Stimulated activated CD8-positive, alpha-beta memory T cell treated with anti-CD3 and anti-CD28 coated beads, Interleukin-7, amount 100 ng/mL, for 1 hour (primary cell): ENCODE data around the gene CDR2L.

Experiments used
- DNase-seq, 2 donors: peaks; one replicate each; pipeline ENCODE4 v3.0.0-alpha.2; 2020; ENCODE audit warnings: low read depth in 2 of 2

CDR2L gene

GRCh38 chr17:74987418-74987908 lies at the start of gene CDR2L:
TSS of gene CDR2L (plus strand) at chr17:74987632. CDS start at chr17:74988044, 412 bp downstream.
- peak; percentile 85 to 90 for DNase-seq

- no peak for DNase-seq
Measured at GRCh38 chr17:74938194-74938950, 49.1 kb upstream of the CDR2L start.

GRCh38 chr17:74939534-74939933 lies 47.9 kb upstream of the CDR2L start:
- DNase-seq: no peak

DNA sequence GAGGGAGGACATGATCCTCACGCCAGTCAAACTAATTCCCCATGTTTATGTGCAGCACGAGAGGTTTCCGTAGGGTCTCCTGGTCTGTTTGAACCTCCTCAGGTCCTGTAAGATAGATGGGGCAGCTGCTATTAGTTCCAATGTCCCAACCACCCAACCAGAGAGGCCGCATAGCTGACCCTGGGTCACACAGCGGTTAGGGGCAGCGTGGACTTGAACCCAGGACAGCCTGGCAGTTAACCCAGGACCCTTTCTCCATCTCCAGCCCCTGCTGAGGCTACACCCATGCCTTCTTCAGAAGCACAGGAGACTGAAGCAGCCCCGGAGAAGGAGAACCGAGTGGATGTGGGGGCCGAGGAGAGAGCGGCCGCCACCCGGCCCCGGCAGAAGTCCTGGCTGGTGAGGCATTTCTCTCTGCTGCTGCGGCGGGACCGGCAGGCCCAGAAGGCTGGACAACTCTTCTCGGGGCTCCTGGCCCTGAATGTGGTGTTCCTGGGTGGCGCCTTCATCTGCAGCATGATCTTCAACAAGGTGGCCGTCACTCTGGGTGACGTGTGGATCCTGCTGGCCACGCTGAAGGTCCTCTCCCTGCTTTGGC lies 46.2 kb upstream of the CDR2L start:
- no peak for DNase-seq

GRCh38 chr17:74943808-74944522 lies 43.5 kb upstream of the CDR2L start:
- no peak for DNase-seq

DNA sequence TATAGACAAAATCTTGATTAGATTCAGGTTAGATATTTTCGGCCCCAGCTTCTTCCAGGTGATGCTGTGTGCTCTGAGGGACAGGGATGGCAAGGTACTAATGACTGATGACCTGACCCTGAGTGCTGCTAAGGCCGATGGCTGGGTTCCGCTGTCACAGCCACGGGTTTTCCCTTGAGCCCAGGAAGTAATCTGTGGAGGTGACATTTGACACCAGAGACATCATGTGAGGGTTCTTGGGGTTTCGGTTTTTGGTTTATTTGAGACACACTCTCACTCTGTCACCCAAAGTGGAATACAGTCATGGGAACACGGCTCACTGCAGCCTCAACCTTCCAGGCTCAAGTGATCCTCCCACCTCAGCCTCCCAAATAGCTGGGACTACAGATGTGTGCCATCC lies 41.9 kb upstream of the CDR2L start:
- DNase-seq: no peak

GRCh38 chr17:74946641-74947040 lies 40.8 kb upstream of the CDR2L start:
- DNase-seq: no peak

DNA sequence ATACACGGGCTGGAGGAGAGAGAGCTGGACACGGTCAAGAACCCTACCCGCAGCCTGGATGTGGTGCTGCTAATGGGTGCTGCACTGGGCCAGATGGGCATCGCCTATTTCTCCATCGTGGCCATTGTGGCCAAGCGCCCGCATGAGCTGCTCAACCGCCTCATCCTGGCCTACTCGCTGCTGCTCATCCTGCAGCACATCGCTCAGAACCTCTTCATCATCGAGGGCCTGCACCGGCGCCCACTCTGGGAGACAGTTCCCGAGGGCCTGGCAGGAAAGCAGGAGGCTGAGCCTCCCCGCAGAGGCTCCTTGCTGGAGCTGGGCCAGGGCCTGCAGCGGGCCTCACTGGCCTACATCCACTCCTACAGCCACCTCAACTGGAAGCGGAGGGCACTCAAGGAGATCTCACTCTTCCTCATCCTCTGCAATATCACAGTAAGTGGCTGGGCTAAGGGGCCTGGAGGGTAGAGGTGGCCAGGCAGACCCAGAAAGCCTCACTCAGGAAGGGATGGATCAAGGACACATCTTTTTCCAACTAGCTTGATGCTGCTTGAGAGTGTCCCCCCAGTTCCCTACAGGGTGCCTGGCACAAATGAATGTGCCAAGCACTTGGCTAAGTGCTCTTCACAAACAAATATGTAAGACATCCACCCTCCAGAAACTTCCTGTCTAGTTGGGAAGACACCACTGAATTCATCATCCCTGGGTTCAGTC lies 40.2 kb upstream of the CDR2L start:
- DNase-seq: no peak

DNA sequence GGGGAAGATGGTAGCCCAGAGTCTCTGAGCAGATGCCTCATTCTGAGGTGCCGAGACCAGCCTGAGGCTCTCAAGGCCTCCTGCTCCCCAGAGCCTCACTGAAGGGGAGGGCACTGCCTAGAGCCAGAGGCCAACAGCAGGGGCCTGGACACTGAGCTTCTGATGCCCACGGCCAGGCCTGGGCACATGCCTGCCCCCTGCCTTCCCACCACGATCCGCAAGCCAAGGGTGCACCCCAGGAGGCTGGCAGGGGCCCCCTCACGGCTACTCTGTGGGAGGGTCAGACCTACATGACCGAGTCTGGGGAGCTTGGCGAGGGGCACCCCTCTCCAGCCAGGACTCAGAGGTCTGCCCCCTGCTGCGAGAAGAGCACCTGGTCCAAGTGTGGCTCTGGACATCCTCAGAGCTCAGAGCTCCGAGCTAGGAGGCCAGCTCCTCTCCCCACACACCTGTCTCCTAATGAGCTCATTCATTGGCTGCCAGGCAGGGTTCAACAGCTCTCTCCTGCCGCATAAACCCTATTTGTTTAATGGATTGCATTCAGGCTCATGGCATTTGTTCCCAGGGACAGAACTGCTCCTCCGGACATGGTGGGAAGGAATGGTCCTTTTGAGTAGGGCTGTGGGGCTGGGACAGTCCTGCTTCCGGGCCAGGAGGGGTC lies 37.8 kb upstream of the CDR2L start:
- DNase-seq: no peak

GRCh38 chr17:74950207-74950606 lies 37.2 kb upstream of the CDR2L start:
- DNase-seq: no peak

- DNase-seq: no peak
Measured at GRCh38 chr17:74951065-74951464, 36.4 kb upstream of the CDR2L start.

GRCh38 chr17:74951680-74952421 lies 35.6 kb upstream of the CDR2L start:
- DNase-seq: no peak

- no peak for DNase-seq
Measured at GRCh38 chr17:74952431-74953133, 34.9 kb upstream of the CDR2L start.

- no peak for DNase-seq
Measured at GRCh38 chr17:74953134-74953687, 34.2 kb upstream of the CDR2L start.

GRCh38 chr17:74954115-74954514 lies 33.3 kb upstream of the CDR2L start:
- no peak for DNase-seq

- DNase-seq: no peak
Measured at GRCh38 chr17:74954665-74955421, 32.6 kb upstream of the CDR2L start.

DNA sequence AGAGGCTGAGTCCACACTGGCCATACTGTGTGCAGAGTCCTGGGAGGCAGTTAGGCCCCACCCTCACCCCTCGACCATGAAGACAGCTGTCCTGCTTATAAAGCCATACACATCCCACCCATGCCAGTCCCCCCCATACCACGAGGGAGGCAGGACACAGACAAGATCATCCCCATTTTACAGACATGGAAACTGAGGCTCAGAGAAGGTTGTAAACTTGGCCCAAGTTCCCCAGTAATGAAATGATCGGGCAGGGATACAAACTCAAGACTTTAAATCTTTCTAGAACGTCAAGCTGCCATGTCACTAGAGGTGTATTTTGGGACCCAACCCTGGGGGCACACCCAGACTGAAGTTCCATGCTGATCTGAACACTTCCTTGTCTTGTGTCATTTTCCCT lies 31.3 kb upstream of the CDR2L start:
- no peak for DNase-seq

DNA sequence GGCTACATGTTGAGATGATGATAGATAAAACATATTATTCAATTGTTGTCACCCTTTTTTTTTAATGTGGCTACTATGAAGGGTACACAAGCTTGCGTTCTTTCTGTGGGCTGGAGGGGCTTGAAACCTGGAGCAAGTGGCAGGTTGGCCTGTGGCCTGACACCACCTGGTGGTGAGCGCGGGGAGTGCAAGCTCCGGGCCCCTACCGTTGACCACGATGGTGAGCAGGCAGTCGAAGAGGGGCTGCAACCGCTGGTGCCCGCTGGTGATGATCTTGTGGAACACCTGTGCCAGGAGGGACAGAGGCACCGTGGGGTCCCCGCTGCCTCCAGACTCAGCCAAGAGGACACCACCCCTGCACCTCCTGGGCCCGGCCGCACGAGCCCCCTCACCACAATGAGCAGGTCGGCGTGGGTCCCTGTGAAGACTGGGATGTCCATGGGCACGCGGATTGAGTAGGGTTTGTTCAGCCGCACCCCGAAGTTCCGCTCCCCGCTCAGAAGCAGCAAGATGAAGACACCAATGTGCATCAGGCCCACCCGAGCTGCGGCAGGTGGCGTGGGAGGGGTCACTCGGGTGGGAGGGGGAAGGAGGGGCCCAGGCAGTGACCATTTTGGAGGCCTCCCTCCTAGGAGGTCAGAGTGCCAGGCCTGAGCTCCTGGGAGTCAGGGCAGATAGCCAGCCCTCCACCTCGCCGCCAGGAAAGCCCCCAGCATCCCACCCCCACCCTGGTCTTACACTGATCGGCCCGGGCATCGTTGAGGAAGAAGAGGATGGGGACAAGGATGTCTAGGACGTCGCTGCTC lies 29.3 kb upstream of the CDR2L start:
- peak; percentile 58 to 71 for DNase-seq
